ENCODE measurements around the gene TCFL5.

The TCFL5 gene

DNA sequence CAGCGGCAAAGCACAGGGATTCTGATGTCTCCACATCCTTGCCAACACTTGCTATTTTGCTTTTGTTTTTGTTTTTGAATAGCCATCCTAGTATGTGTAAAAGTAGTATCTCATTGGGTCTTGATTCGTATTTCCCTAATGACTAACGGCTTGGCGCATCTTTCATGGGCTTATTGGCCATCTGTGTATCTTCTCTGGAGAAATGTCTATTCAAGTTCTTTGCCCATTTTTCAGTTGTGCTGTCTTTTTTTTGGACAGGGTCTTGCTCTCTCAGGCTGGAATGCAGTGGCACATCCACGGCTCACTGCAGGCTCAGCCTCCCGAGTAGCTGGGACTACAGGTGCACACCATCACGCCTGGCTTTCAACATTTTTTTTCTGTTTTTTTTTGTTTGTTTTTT lies 17.4 kb downstream of the TCFL5 start:
- Mint-ChIP-seq H3K4me1 (no peaks in the 10 kb centered on the region), H3K36me3 (ENCODE audit: low read depth) (no peaks in the 10 kb centered on the region), H3K27ac (no peak overlapping the region), H3K27me3 (no peaks in the 10 kb centered on the region), H3K4me3 (no peak overlapping the region), H3K9me3 (no peaks in the 10 kb centered on the region)
- ATAC-seq (no peak), DNase-seq (no peak)

GRCh38 chr20:62843656-62844055 lies 18.0 kb downstream of the TCFL5 start:
- Mint-ChIP-seq H3K36me3 (ENCODE audit: low read depth) (no peaks in the 10 kb centered on the region), H3K4me1 (no peaks in the 10 kb centered on the region), H3K27me3 (no peaks in the 10 kb centered on the region), H3K4me3 (no peak overlapping the region), H3K9me3 (no peaks in the 10 kb centered on the region), H3K27ac (no peak overlapping the region)
- no peak for ATAC-seq
- DNase-seq = no peak

GRCh38 chr20:62841705-62842212 lies 19.9 kb downstream of the TCFL5 start:
- H3K27ac Mint-ChIP-seq = no peak overlapping the region
- H3K27me3 Mint-ChIP-seq = no peaks in the 10 kb centered on the region
- no peaks in the 10 kb centered on the region for H3K9me3 Mint-ChIP-seq
- ATAC-seq (no peak), DNase-seq (no peak)
- H3K36me3 Mint-ChIP-seq (ENCODE audit: low read depth) = no peaks in the 10 kb centered on the region
- H3K4me1 Mint-ChIP-seq = no peaks in the 10 kb centered on the region
- no peak overlapping the region for H3K4me3 Mint-ChIP-seq

DNA sequence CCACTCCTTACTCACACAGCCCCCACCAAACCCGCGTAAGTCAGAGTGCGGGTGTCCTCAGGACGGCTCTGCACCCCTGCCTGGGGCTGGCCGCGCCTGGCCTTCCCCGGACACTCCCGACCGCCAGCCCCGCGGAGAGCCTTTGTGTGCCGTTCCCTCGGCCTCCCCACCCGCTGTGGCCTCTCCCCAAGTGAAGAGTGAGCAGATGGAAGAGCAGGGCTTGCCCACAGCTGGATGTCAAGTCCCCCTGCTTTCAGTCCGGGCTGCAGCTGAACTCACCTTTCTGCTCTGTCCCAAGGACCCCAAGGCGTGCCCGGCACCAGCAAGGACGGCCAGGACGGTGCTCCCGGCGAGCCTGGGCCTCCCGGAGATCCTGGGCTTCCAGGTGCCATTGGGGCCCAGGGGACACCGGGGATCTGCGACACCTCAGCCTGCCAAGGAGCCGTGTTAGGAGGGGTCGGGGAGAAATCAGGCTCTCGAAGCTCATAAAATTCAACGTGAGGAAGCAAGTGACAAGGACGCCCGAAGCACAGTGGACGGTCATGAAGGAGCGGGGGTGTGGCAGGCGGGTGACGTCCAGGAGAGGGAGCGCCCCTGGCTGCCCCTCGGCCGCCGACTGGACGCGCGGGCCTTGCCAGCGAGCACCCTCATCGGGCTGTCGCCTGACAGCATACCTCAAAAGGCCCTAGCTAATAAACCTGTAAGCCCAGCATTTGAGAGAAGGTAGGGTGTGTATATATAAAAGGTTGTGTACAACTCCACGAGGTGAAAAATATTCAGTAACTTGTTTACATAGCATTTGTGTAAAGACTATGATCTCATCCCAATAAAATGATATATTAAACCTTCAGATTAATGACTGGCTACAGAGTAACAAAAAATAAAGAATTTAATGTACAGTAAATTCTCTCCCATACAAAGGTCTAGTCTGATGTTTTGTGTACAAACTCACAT lies 21.1 kb downstream of the TCFL5 start:
- H3K4me1 Mint-ChIP-seq = no peaks in the 10 kb centered on the region
- DNase-seq (no peak), ATAC-seq (no peak)
- H3K9me3 Mint-ChIP-seq = no peaks in the 10 kb centered on the region
- H3K27me3 Mint-ChIP-seq = no peaks in the 10 kb centered on the region
- no peak overlapping the region for H3K4me3 Mint-ChIP-seq
- H3K36me3 Mint-ChIP-seq (ENCODE audit: low read depth) = no peaks in the 10 kb centered on the region
- no peak overlapping the region for H3K27ac Mint-ChIP-seq

DNA sequence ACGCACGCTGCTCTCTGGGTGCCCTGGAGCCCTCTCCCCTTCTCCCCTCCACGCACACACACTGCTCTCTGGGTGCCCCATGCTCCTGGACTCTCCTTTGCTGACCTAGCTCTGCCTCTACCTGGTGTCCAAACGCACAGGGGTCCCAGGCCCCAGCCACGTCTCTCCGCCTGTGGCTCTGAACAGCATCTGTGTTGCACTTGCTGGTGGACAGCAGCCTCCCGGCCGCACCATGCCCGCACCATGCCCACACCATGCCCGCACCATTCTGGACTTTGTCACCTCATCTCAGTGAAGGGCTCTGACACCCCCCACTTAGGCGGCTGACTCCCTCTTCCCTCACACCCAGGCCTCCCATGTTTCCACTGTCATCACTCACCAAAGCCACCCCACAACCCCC lies 21.8 kb downstream of the TCFL5 start:
- no peaks in the 10 kb centered on the region for H3K4me1 Mint-ChIP-seq
- no peak overlapping the region for H3K4me3 Mint-ChIP-seq
- ATAC-seq (no peak), DNase-seq (no peak)
- no peaks in the 10 kb centered on the region for H3K36me3 Mint-ChIP-seq (ENCODE audit: low read depth)
- no peak overlapping the region for H3K27ac Mint-ChIP-seq
- no peaks in the 10 kb centered on the region for H3K9me3 Mint-ChIP-seq
- H3K27me3 Mint-ChIP-seq = no peaks in the 10 kb centered on the region

DNA sequence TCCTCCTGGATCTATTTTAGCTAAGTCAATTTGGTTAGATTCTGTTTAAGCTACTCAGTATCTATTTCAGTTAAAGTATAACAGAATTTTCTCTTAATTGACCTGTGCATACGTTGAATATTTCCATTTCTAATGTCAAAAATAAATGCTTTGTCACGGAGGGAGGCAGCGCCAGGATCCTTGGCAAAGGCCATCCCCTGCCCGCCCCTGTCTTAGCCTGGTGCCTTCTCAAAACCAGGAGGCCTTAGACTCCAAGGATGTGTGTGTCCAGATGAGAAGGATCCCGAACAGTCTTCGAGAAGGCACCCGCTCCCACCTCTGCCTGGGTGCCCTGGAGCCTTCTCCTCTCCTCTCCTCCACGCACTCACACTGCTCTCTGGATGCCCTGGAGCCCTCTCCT lies 22.4 kb downstream of the TCFL5 start:
- no peaks in the 10 kb centered on the region for H3K4me1 Mint-ChIP-seq

DNA sequence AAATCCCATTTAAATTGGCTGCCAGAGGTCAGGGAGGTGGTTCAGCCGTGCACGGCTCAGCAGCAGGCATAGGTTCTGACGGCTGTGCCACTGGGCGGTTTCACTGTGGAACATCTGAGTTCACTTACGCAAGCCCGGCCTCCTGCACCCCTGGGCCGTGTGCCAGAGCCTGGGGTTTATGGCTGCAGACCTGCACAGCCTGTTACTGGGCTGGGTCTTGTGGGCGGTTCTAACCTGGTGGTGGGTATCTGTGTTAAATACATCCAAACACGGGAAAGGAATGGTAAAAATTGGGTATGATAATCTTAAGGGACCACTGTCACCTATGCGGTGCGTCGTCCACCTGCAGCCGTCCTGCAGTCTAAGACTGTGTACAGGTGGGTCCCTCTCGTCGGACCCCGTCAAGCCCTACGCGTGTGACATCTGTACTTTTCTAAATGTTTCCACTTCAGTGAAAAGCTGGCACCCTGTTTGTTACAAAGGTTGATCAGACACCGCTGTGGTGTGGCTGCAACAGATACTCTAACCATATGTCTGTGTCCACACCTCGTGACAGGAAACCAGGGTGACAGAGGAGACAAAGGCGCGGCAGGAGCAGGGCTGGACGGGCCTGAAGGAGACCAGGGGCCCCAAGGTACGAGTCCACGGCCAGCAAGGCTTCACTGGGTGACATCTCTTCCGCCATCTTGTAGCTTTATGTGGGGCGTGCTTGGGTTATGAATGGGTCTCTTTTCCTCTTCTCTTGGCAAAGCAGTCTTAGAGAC lies 23.3 kb downstream of the TCFL5 start:
- Mint-ChIP-seq H3K4me3 (no peak overlapping the region), H3K27ac (no peak overlapping the region), H3K4me1 (no peaks in the 10 kb centered on the region), H3K9me3 (no peaks in the 10 kb centered on the region), H3K36me3 (ENCODE audit: low read depth) (no peaks in the 10 kb centered on the region), H3K27me3 (no peaks in the 10 kb centered on the region)
- DNase-seq (no peak), ATAC-seq (peak; percentile 24)

More for the DNA sequence above, 22.4 kb downstream of the TCFL5 start:
- H3K27ac Mint-ChIP-seq = no peak overlapping the region
- H3K36me3 Mint-ChIP-seq (ENCODE audit: low read depth) = no peaks in the 10 kb centered on the region
- no peak overlapping the region for H3K4me3 Mint-ChIP-seq
- H3K9me3 Mint-ChIP-seq = no peaks in the 10 kb centered on the region
- DNase-seq (no peak), ATAC-seq (no peak)
- no peaks in the 10 kb centered on the region for H3K27me3 Mint-ChIP-seq

DNA sequence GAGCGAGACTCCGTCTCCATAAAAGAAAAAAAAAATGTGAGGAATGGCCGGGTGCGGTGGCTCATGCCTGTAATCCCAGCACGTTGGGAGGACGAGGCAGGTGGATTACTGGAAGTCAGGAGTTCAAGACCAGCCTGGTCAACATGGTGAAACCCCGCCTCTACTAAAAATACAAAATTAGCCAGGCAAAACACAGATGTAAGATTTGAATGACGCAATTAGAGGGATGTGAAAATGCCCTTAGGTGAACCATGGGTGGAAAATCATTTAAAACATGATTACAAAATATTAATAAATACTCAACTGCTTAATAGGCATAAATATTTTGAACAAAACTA lies 23.9 kb downstream of the TCFL5 start:
- Mint-ChIP-seq H3K9me3 (no peaks in the 10 kb centered on the region), H3K27ac (no peak overlapping the region), H3K4me1 (no peaks in the 10 kb centered on the region), H3K36me3 (ENCODE audit: low read depth) (no peaks in the 10 kb centered on the region), H3K4me3 (no peak overlapping the region), H3K27me3 (no peaks in the 10 kb centered on the region)
- DNase-seq = no peak
- no peak for ATAC-seq

GRCh38 chr20:62836967-62837490 lies 24.6 kb downstream of the TCFL5 start:
- DNase-seq (no peak), ATAC-seq (no peak)
- H3K4me1 Mint-ChIP-seq = peaks cover 3% of the 10 kb centered on the region
- H3K27ac Mint-ChIP-seq = no peak overlapping the region
- H3K27me3 Mint-ChIP-seq = no peaks in the 10 kb centered on the region
- no peak overlapping the region for H3K4me3 Mint-ChIP-seq
- no peaks in the 10 kb centered on the region for H3K36me3 Mint-ChIP-seq (ENCODE audit: low read depth)
- H3K9me3 Mint-ChIP-seq = no peaks in the 10 kb centered on the region

GRCh38 chr20:62835931-62836861 lies 25.4 kb downstream of the TCFL5 start:
- no peak for ATAC-seq

DNA sequence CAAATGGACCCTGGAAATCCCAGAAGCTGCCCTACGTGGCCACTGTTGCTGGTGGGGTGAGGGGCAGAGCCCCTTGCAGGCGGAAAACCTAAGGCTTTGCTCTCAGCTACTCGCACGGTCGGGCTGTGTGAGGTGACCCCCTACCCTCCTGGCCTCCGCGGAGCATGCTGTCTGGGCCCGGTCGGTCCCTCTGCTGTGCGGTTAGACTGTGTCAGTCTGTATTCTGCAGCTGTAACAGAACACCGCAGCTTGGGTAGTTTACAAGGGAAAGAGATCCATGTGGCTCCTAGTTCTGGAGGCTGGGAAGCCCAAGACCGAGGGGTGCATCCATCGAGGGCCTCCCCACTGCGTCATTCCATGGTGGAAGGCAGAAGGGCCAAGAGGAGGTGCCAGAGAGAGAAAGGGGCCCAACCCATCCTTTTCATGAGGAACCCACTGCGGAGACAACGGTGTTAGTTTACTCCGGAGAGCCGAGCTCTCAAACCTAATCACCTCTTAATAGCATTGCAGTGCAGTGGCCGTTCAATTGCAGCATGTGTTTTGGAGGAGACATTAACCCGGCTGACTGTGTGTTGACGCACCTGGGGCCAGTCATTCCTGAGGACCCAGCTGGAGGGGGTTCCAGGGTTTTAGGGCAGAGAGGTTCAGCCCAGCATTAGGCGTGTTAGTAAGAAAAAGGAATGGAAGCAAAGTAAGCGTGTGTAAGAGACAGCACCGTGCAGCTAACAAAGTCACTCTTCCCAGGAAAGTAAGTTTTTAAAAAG lies 26.5 kb downstream of the TCFL5 start:
- DNase-seq = no peak
- H3K9me3 Mint-ChIP-seq = no peaks in the 10 kb centered on the region
- no peak for ATAC-seq
- no peak overlapping the region for H3K4me3 Mint-ChIP-seq
- H3K4me1 Mint-ChIP-seq = peaks cover 5% of the 10 kb centered on the region
- H3K36me3 Mint-ChIP-seq (ENCODE audit: low read depth) = no peaks in the 10 kb centered on the region
- no peak overlapping the region for H3K27ac Mint-ChIP-seq
- no peaks in the 10 kb centered on the region for H3K27me3 Mint-ChIP-seq

More at GRCh38 chr20:62835931-62836861, 25.4 kb downstream of the TCFL5 start:
- H3K9me3 Mint-ChIP-seq = no peaks in the 10 kb centered on the region
- H3K27me3 Mint-ChIP-seq = no peaks in the 10 kb centered on the region
- no peak for DNase-seq
- no peak overlapping the region for H3K27ac Mint-ChIP-seq
- no peaks in the 10 kb centered on the region for H3K36me3 Mint-ChIP-seq (ENCODE audit: low read depth)
- H3K4me1 Mint-ChIP-seq = peaks cover 5% of the 10 kb centered on the region
- H3K4me3 Mint-ChIP-seq = no peak overlapping the region

DNA sequence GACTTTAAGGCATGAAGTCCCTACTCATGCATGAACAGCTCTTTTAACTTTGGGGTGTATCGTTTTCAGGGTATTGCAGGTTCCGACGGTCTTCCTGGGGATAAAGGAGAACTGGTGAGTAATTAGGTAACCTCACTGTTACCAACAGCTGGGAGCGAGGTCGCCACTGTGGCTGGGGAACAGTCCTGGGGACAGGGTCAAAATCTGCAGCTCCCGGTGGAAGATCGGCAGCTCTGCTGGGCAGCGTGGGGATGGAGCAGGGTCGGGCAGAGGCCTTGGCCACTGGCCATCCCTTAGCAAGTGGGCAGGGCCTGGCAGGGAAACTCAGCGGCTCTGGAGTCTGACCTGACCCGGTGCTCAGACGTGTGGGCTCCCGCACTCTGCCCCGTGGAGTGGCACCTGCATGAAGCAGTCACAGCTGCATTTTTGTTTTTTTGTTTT lies 28.7 kb downstream of the TCFL5 start:
- H3K4me1 Mint-ChIP-seq = peaks cover 5% of the 10 kb centered on the region
- ATAC-seq (no peak), DNase-seq (no peak)
- H3K27ac Mint-ChIP-seq = no peak overlapping the region
- H3K36me3 Mint-ChIP-seq (ENCODE audit: low read depth) = no peaks in the 10 kb centered on the region
- H3K4me3 Mint-ChIP-seq = no peak overlapping the region
- no peaks in the 10 kb centered on the region for H3K27me3 Mint-ChIP-seq
- H3K9me3 Mint-ChIP-seq = no peaks in the 10 kb centered on the region

GRCh38 chr20:62832212-62832922 lies 29.3 kb downstream of the TCFL5 start:
- DNase-seq = no peak
- H3K4me1 Mint-ChIP-seq = peaks cover 5% of the 10 kb centered on the region
- no peaks in the 10 kb centered on the region for H3K27me3 Mint-ChIP-seq
- H3K9me3 Mint-ChIP-seq = no peaks in the 10 kb centered on the region
- H3K36me3 Mint-ChIP-seq (ENCODE audit: low read depth) = no peaks in the 10 kb centered on the region
- no peak overlapping the region for H3K27ac Mint-ChIP-seq
- peak; percentile 55 for ATAC-seq
- H3K4me3 Mint-ChIP-seq = no peak overlapping the region
